Right cardiac atrium (tissue), 5 donors: Measurements from ENCODE around the gene AP1S2. TPM values are rescaled to one million over a fixed set of nuclear protein-coding genes. Genes with fewer than 3 reads are reported as not detected.
"Not testable (repeated sequence)": the region's sequence is repeated elsewhere in the genome, so short reads cannot be mapped to it uniquely, and the experiment has no call there.

Experiments
- ATAC-seq, 2 donors: fragments of 200-7000 bp; cut with Tn5 transposase; one replicate each; pipeline versions ENCODE4 v1.8.0 to v1.9.1; 2020; ENCODE audit warnings: moderate library complexity in 2 of 2, mild to moderate bottlenecking in 1 of 2
- DNase-seq, 3 donors: peaks; one replicate each; pipeline ENCODE4 v3.0.0-alpha.2; 2020
- H3K27ac ChIP-seq: one replicate; pipeline ENCODE4 v1.5.1; 2013; ENCODE audit warnings: mild to moderate bottlenecking, low read length, control low read depth, moderate library complexity
- H3K27me3 ChIP-seq: one replicate; pipeline ENCODE4 v1.6.1; 2013; ENCODE audit not compliant: control insufficient read depth, insufficient read depth
- H3K4me1 ChIP-seq: one replicate; pipeline ENCODE4 v1.6.1; 2013; ENCODE audit warnings: low read length; ENCODE audit not compliant: control insufficient read depth, insufficient read depth
- H3K4me3 ChIP-seq: one replicate; pipeline ENCODE4 v1.5.1; 2013; ENCODE audit warnings: low read length, control low read depth
- H3K9me3 ChIP-seq: one replicate; pipeline ENCODE4 v1.6.1; 2013; ENCODE audit warnings: low read length; ENCODE audit not compliant: control insufficient read depth
- WGBS: extraction: QIAGEN DNeasy Blood & Tissue Kit; methylation state at CpG from one replicate; pipeline ENCODE4 v1.1.7; 2013; 5-methylcytosine and 5-hydroxymethylcytosine counted together
- intact Hi-C, 4 donors: fragments of 100-400 bp; cut with DNase I; formaldehyde crosslinking; loops; one replicate each; pipeline versions ENCODE4 v1.11.0 to v1.14.0; 2022 to 2023
- long read RNA-seq, 4 donors: library from polyadenylated mRNA; unstranded; transcript quantifications; one replicate each; pipeline ENCODE4 v2.0.0, GENCODE V29; 2020 to 2021
- polyA plus RNA-seq: library from polyadenylated mRNA; stranded (reverse); fragments of 200-250 nt; gene quantifications from one replicate; pipeline ENCODE4 v1.2.3, GENCODE V29; 2013
- total RNA-seq, 4 donors: library from RNA; stranded (reverse); fragmentation: NEBNext Ultra II Directional; extraction: Animal tissue kit (Norgen Biotek cat#: 25700); gene quantifications; one replicate each; pipeline ENCODE4 v1.2.1, GENCODE V29; 2021
- donor health status: healthy with polysubstance abuse.
- donor health status: DM: no; HTN: yes; CAD: no.
- donor health status: DM: no; HTN: no; CAD: no.
- donor health status: DM: no; HTN: yes; CAD: no; lungs with severe emphysema.
- donor health status: DM: yes; HTN: yes; CAD: no.

The AP1S2 gene
- total RNA-seq: 10 to 100 TPM; 70.6 to 81.0 (median 75.0) TPM
- 66.8 TPM for polyA plus RNA-seq
- long read RNA-seq, donor 1, transcript AP1S2-201 (5 exons, 2,237 nt): major isoform, 69 of 148 reads
- long read RNA-seq, donor 1, partial matches to known transcripts: 2 of 148 reads
- long read RNA-seq, donor 1, other reads (novel, unspliced or antisense): 74 of 148 reads
- long read RNA-seq, donor 2, transcript AP1S2-201 (5 exons, 2,237 nt): major isoform, 18 of 50 reads
- long read RNA-seq, donor 2, partial matches to known transcripts: 1 of 50 reads
- long read RNA-seq, donor 2, other reads (novel, unspliced or antisense): 31 of 50 reads
- long read RNA-seq, donor 3, transcript AP1S2-201 (5 exons, 2,237 nt): major isoform, 152 of 391 reads
- long read RNA-seq, donor 3, partial matches to known transcripts: 18 of 391 reads
- long read RNA-seq, donor 3, other reads (novel, unspliced or antisense): 220 of 391 reads
- long read RNA-seq, donor 4, transcript AP1S2-201 (5 exons, 2,237 nt): major isoform, 16 of 87 reads
- long read RNA-seq, donor 4, partial matches to known transcripts: 3 of 87 reads
- long read RNA-seq, donor 4, other reads (novel, unspliced or antisense): 68 of 87 reads

DNA sequence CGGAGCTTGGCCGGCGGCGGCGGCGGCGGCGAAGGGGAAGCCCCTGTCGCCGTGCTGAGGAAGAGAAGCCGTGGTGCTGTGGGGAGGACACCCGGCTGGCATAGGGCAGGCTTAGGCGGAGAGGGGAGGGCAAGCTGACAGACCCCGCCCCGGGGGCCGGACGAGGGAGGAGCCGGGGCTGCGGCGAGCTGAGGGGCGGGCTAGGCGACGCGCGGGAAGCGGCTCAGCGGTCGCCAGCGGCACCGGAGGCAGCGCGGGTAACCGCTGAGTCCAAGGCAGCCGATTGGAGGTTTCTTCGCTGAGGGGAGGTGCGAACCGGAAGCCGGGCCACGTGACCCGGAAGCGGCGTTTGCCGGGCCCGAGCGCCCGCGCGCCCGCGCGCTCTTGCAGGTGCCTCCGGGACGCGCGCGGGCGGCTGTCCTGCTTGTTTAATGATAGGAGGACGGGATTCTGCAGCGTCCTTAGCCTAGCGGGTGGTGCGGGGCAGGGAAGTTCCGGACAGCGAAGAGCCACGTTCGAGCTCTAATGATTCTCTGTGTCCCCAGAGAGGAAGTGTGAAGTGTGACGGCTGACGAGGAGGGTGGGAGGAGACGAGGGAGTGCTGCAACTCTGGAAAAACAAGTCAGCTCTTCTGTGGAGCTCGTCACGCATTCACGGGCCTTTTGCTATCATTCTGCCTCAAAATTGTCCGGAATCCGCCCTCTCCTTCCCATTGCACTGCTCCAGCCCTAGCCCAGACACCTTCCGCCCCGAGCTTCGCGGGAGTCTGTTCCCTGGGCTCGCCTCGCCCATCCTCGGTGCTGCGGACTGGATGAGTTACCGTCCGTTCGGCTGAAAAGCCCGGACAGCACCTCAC lies at the start of gene AP1S2:
Gene AP1S2, minus strand, starts transcription at position 102 of the 856 bp plus-strand sequence. CDS start 2,289 bp downstream, outside the sequence.
- DNase-seq (peak; percentile 95 to 98 (median 96)), ATAC-seq (peak; percentile 99)
- H3K27ac ChIP-seq: peak within 1 kb of the TSS; percentile 91
- peak within 1 kb of the TSS; percentile 98 for H3K4me3 ChIP-seq
- H3K27me3 ChIP-seq: no peaks in the 10 kb centered on the region
- H3K9me3 ChIP-seq: no peaks in the 10 kb centered on the region
- WGBS: under 1% methylated on average over 79 of the region's 85 CpGs
- intact Hi-C loops: no loop called here
- H3K4me1 ChIP-seq: no peaks in the 10 kb centered on the region

DNA sequence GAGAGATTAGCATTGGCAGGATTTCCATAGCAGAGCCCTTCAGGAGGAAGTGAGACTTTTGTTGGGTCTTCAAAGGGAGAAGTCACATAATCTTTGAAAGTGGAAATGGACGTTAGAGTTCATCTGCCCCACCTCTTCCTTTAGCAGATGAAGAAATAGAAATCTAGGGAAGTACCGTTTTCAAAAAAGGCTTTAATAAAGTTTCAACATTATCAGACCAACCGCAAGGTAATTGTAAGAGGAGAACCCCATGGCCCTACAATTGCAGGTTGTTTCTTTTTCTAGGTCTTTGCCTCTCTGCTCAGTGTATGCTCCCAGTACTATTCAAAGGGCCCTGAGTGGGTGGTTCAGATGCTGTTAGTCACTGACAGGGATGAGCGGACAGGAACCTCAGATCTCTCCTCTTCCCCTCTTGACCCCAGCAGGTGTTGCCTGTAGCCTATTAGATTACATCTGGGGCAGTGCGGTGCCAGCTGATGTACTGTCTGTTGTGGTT lies 48.6 kb upstream of the AP1S2 start:
- intact Hi-C loops: no loop called here
- no peak overlapping the region for H3K27ac ChIP-seq
- H3K4me3 ChIP-seq: no peak overlapping the region
- ATAC-seq (peak in 1 of 2 donors; percentile 51), DNase-seq (no peak)
- no peaks in the 10 kb centered on the region for H3K9me3 ChIP-seq
- H3K27me3 ChIP-seq: no peaks in the 10 kb centered on the region
- WGBS: 59% methylated on average over 5 of the region's 5 CpGs
- no peaks in the 10 kb centered on the region for H3K4me1 ChIP-seq

DNA sequence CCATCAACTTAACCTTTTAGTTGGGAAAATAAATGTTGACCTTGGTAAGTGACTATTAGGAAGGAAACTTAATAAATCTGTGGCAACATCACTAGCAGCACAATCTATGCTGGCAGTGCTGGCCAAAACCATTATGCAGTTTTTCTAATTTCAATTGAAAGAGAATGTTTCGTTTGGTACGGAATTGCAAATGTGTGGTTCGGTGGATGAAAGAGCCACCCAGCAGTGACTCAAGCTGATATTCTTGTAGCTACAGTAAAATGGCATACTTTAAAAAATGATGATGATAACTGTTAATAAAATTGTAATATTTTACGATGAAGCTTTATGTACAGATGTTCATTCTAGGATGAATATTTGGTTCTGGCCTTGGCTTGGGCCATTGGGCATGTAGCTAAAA lies 40.7 kb upstream of the AP1S2 start:
- intact Hi-C loops: no loop called here
- WGBS: 94% methylated on average over 4 of the region's 4 CpGs
- no peak for ATAC-seq
- H3K27ac ChIP-seq: no peak overlapping the region
- H3K4me1 ChIP-seq: no peaks in the 10 kb centered on the region
- no peaks in the 10 kb centered on the region for H3K9me3 ChIP-seq
- no peaks in the 10 kb centered on the region for H3K27me3 ChIP-seq
- DNase-seq: no peak
- no peak overlapping the region for H3K4me3 ChIP-seq

DNA sequence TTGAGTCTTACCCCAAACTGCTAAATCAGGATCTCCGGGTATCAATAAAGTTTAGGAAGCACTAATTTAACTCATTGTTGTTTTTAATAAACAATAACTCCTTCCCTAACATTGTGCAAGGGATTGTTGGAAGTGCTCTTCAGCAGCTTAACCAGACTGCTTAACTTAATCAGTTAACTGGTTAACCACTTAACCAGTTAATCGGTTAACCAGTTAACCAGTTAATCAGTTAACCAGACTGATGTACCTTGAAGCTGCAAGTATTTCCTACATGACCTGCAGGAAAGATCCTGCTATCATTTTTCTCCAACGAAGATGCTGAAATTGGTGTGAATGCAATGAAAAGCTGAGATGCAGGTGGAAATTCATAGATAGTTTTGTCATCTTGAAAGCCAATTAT lies 40.1 kb upstream of the AP1S2 start:
- Histone ChIP-seq H3K4me1 (no peaks in the 10 kb centered on the region), H3K9me3 (no peaks in the 10 kb centered on the region), H3K27ac (no peak overlapping the region), H3K4me3 (no peak overlapping the region), H3K27me3 (no peaks in the 10 kb centered on the region)
- intact Hi-C loops: no loop called here
- no peak for ATAC-seq
- 65% methylated on average over 3 of the region's 3 CpGs for WGBS
- no peak for DNase-seq

DNA sequence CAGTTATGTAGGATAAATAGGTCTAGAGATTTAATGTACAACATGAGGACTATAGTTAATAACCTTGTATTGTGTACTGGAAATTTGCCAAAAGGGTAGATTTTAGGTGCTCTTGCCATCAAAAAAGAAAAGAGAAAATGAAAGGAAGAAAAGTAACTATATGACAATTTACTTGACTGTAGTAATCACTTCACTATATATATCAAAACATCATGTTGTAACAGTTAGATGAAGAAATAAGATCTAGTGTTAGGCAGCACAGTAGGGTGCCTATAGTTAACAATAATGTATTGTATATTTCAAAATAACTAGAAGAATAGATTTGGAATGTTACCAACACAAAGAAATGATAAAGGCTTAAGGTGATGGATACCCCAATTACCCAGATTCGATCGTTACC lies 35.9 kb upstream of the AP1S2 start:
- ATAC-seq (no peak), DNase-seq (no peak)
- H3K9me3 ChIP-seq: no peaks in the 10 kb centered on the region
- H3K4me1 ChIP-seq: peaks cover 1% of the 10 kb centered on the region
- H3K27me3 ChIP-seq: no peaks in the 10 kb centered on the region
- intact Hi-C loops: no loop called here
- no peak overlapping the region for H3K4me3 ChIP-seq
- 97% methylated on average over 2 of the region's 2 CpGs for WGBS
- no peak overlapping the region for H3K27ac ChIP-seq

DNA sequence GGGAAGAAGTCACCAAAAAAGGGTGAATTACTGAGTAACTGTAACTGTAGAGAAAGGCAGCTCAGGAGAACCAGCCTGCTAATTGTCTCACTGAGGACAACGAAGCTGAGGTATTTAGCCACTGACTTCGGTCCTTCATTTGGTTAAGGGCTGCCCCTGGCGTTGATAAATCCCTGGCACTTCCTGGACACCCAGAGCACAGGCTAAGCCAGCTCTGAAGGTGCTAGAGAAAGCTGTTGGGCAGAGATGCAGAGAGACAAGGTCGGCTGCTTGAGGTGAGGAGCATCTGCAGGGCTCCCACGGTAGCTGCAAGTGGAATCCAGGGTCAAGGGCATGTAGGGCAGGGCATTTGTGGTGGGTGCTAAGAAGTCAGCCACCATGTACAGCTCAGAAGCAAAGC lies 33.4 kb upstream of the AP1S2 start:
- 59% methylated on average over 5 of the region's 5 CpGs for WGBS
- Histone ChIP-seq H3K4me1 (peaks cover 1% of the 10 kb centered on the region), H3K27ac (no peak overlapping the region), H3K27me3 (no peaks in the 10 kb centered on the region), H3K4me3 (no peak overlapping the region), H3K9me3 (no peaks in the 10 kb centered on the region)
- intact Hi-C loops: no loop called here
- ATAC-seq (no peak), DNase-seq (no peak)

DNA sequence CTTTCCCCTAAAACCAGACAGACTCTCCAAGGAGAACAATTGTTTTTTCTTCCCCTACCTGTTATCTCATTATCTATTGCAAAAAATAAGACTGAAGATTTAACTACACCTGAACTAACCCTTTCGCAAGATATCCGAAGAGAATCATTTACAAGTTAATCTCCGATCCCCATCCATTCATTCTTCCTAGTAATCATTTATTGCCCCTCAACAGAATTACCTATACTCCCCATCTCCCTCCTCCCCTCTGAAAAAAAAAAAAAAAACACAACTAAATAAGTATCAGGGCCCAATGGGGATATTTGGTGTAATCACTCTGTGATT lies 28.9 kb upstream of the AP1S2 start:
- no peak overlapping the region for H3K4me3 ChIP-seq
- DNase-seq: no peak
- H3K27me3 ChIP-seq: no peaks in the 10 kb centered on the region
- H3K9me3 ChIP-seq: no peaks in the 10 kb centered on the region
- WGBS: 97% methylated on average over 3 of the region's 3 CpGs
- intact Hi-C loops: no loop called here
- peaks cover 1% of the 10 kb centered on the region for H3K4me1 ChIP-seq
- ATAC-seq: no peak
- no peak overlapping the region for H3K27ac ChIP-seq

DNA sequence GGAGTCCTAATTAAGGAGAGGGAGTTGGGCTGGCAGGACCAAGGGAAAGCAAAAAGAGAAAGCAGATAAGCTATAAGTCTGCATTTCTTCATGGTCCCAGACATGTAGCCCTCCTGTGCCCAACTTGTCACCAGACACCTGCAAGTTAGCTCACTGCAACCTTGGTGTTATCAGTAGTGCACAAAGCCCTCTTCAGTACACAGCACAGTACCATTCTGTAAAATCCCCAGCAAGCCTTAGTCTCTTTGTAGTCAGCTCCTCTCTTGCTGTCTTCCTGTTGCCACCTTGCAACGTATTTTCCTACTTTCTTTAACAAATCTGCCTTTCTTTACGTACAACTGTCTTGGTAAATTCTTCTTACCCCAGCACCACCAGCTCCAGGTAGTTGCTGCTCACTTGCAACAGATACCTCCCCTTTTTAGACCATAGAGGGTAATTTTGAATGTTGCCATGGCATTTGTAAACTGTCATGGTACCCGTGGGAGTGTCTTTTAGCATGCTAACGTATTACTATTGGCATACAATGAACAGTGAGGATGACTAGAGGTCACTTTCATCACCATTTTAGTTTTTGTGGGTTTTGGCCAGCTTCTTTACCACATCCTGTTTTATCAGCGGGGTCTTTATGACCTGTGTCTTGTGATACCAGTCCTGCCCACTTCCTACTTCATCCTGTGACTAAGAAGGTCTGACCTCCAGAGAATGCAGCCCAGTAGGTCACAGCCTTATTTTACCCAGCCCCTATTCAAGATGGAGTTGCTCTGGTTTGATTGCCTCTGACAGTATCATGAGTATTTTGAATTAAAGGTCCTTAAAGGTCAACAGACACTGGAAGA lies 28.3 kb upstream of the AP1S2 start:
- peak in 1 of 2 donors; percentile 28 for ATAC-seq
- DNase-seq: no peak
- WGBS: 43% methylated on average over 5 of the region's 5 CpGs

DNA sequence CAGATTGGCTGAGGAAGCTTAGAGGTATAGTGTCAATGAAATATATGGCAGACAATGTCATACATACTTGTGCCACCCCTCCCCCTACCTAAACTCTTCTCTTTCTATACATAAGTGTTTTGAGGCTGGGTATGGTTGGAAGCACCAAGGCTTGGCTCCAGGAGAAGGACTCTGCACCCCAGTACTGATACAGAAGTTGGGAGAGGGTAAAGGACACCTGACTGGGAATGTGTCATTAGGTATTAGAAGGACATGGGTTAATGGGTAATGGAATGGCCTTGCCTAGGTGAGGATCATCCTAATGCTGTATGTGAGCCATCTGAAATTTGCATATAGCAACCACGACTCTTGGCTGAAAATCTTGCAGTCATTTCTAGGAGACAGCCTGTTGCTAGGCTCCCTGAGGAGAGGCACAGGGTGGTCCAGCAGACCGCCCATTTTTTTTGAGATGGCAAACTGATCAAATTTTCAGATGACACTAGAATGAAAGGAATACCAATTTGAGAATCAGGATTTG lies 26.8 kb upstream of the AP1S2 start:
- WGBS: 89% methylated on average over 2 of the region's 2 CpGs
- H3K27me3 ChIP-seq: no peaks in the 10 kb centered on the region

More for the DNA sequence above, 28.3 kb upstream of the AP1S2 start:
- Histone ChIP-seq H3K27me3 (no peaks in the 10 kb centered on the region), H3K4me3 (no peak overlapping the region), H3K4me1 (peaks cover 1% of the 10 kb centered on the region), H3K9me3 (no peaks in the 10 kb centered on the region), H3K27ac (no peak overlapping the region)
- intact Hi-C loops: no loop called here

DNA sequence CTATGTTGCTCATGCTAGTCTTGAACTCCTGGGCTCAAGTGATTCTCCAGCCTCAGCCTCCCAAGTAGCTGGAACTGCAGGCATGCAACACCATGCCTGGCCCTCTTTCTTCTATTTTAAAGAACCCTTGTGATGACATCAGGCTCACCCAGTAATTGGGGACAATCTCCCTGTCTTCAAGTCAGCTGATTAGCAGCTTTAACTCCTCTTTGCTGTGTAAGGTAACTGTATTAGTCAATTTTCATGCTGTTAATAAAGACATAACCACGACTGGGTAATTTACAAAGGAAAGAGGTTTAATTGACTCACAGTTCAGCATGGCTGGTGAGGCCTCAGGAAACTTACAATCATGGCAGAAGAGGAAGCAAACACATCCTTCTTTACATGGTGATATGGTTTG lies 23.3 kb upstream of the AP1S2 start:
- intact Hi-C loops: not testable (repeated sequence)

More for the DNA sequence above, 26.8 kb upstream of the AP1S2 start:
- intact Hi-C loops: no loop called here
- ATAC-seq (no peak), DNase-seq (no peak)
- H3K27ac ChIP-seq: no peak overlapping the region
- peaks cover 1% of the 10 kb centered on the region for H3K4me1 ChIP-seq
- H3K4me3 ChIP-seq: no peak overlapping the region
- H3K9me3 ChIP-seq: no peaks in the 10 kb centered on the region

More for the DNA sequence above, 23.3 kb upstream of the AP1S2 start:
- not testable (repeated sequence) for ATAC-seq, H3K4me3 ChIP-seq, H3K27ac ChIP-seq, H3K4me1 ChIP-seq, DNase-seq, H3K9me3 ChIP-seq, H3K27me3 ChIP-seq
- WGBS: 63% methylated on average over 1 of the region's 1 CpG
